Activated T-helper 2 cell treated with anti-CD3 and anti-CD28 coated beads, Interferon-gamma antibody, Interleukin-2, Interleukin-4, amounts not matched to agents 10 μg/mL and 5 μg/mL and 100 μg/mL, durations not matched to agents 14 hours and 24 hours and 36 hours (primary cell): ENCODE results near the gene BHLHE40. TPM values are rescaled to one million over a fixed set of nuclear protein-coding genes. Genes with fewer than 3 reads are reported as not detected.
A peak's percentile ranks its signal among the peaks of the same experiment; 100 is the strongest.

Source experiments
- DNase-seq: peaks from one replicate; pipeline ENCODE4 v3.0.0; 2021; ENCODE audit warnings: low spot score
- H3K27ac Mint-ChIP-seq: one replicate; pipeline ENCODE4 v1.8.0; 2021; ENCODE audit warnings: mixed read lengths
- H3K27me3 Mint-ChIP-seq: one replicate; pipeline ENCODE4 v1.8.0; 2021; ENCODE audit warnings: low read depth, mixed read lengths
- H3K36me3 Mint-ChIP-seq: one replicate; pipeline ENCODE4 v1.8.0; 2021; ENCODE audit warnings: low read depth, mixed read lengths
- H3K4me1 Mint-ChIP-seq: one replicate; pipeline ENCODE4 v1.8.0; 2021; ENCODE audit warnings: low read depth, mixed read lengths
- H3K4me3 Mint-ChIP-seq: one replicate; pipeline ENCODE4 v1.8.0; 2021; ENCODE audit warnings: low read depth, mild to moderate bottlenecking, moderate library complexity, mixed read lengths
- H3K9me3 Mint-ChIP-seq: one replicate; pipeline ENCODE4 v1.8.0; 2021; ENCODE audit warnings: mixed read lengths
- intact Hi-C: fragments of 100-400 bp; cut with micrococcal nuclease; formaldehyde crosslinking; loops from one replicate; pipeline ENCODE4 v1.15.1; 2023
- total RNA-seq: library from RNA; stranded (reverse); gene quantifications from 2 replicates; pipeline ENCODE4 v1.2.3, GENCODE V29; 2022

Gene BHLHE40
- 421 and 425 TPM in 2 replicates for total RNA-seq

- Mint-ChIP-seq H3K4me3 (peak within 1 kb of the TSS; percentile 99), H3K36me3 (peaks cover 60% of the 10 kb centered on the region), H3K27ac (peak within 1 kb of the TSS; percentile 99), H3K27me3 (no peaks in the 10 kb centered on the region), H3K9me3 (no peaks in the 10 kb centered on the region), H3K4me1 (peaks cover 30% of the 10 kb centered on the region)
- DNase-seq: no peak
- intact Hi-C loops: loop anchor here (1.0 to 5.0 kb wide), 5 partner anchors 27 to 629 kb away; partner anchors contain the start of gene ARL8B
These were observed at the start of gene BHLHE40 for GRCh38 chr3:4979428-4980228. Gene BHLHE40 (plus strand): TSS chr3:4979437. CDS start chr3:4979719, 282 bp downstream.

GRCh38 chr3:4930501-4930900 lies 48.7 kb upstream of the BHLHE40 start:
- no peaks in the 10 kb centered on the region for H3K36me3 Mint-ChIP-seq
- no peak overlapping the region for H3K27ac Mint-ChIP-seq
- no peak overlapping the region for H3K4me3 Mint-ChIP-seq
- no peaks in the 10 kb centered on the region for H3K27me3 Mint-ChIP-seq
- DNase-seq: no peak
- peaks cover 10% of the 10 kb centered on the region for H3K9me3 Mint-ChIP-seq
- peaks cover 47% of the 10 kb centered on the region for H3K4me1 Mint-ChIP-seq
- intact Hi-C loops: loop anchor here (1.0 kb wide), 1 partner anchor 19 kb away; no protein-coding TSS in a partner anchor

- no peak for DNase-seq
- no peak overlapping the region for H3K27ac Mint-ChIP-seq
- intact Hi-C loops: loop anchor here (2.0 kb wide), 1 partner anchor 43 kb away; no protein-coding TSS in a partner anchor
- H3K4me1 Mint-ChIP-seq: peaks cover 30% of the 10 kb centered on the region
- H3K27me3 Mint-ChIP-seq: no peaks in the 10 kb centered on the region
- no peaks in the 10 kb centered on the region for H3K36me3 Mint-ChIP-seq
- no peak overlapping the region for H3K4me3 Mint-ChIP-seq
- H3K9me3 Mint-ChIP-seq: peaks cover 6% of the 10 kb centered on the region
These were observed 45.2 kb upstream of the BHLHE40 start for GRCh38 chr3:4934050-4934449.

DNA sequence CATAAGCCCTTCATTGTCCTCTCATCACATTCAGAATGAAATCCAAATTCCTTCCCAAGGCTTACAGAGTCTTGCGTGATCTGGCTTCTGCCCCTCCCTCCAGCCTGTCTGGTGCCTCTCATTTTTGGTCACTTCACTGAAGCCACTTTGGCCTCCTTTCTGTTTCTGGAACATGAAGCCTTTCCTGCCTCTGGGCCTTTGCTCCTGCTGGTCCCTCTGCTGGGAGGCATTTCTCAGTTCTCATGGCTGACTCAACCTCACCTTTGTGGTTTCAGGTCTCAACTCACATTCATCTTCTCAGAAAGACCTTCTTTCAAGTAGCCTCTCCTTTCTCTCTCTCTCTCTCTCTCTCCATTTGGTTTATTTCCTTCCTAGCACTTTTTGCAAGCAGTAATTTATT lies 43.9 kb upstream of the BHLHE40 start:
- Mint-ChIP-seq H3K9me3 (peaks cover 6% of the 10 kb centered on the region), H3K4me1 (peaks cover 25% of the 10 kb centered on the region)
- intact Hi-C loops: loop anchor here (2.0 kb wide), 1 partner anchor 41 kb away; no protein-coding TSS in a partner anchor

DNA sequence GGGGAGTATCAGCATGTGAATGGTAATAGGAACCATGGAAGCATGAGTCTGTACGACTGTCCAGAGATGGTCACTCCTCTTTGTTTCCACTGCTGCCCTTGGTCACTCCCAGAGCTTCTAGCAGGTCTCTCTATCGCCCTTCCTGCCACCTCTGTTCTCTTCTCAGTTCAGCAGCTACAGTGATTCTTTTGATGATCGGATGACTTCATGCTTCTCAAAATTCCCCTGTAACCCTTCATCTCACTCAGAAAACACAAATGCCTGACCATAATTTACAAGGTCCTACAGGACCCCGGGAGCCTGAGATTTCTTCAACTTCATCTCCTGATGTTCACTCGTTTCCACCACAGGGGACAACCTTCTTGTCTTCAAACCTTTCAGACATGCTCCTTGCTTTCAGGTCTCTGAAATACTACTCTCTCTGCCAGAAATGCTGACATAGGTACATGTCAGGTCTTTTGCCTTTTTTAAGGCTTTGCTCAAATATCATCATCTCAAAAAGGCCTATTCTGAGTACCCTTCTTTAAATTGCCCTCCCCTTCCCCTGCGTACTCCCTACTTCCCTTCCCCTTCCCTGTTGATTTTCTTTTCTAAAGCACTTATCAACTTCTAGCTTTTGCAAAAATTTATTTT lies 42.1 kb upstream of the BHLHE40 start:
- H3K9me3 Mint-ChIP-seq: peaks cover 6% of the 10 kb centered on the region
- no peak overlapping the region for H3K27ac Mint-ChIP-seq
- no peaks in the 10 kb centered on the region for H3K27me3 Mint-ChIP-seq
- no peak for DNase-seq
- H3K4me1 Mint-ChIP-seq: peaks cover 14% of the 10 kb centered on the region
- H3K36me3 Mint-ChIP-seq: no peaks in the 10 kb centered on the region
- intact Hi-C loops: no loop called here
- H3K4me3 Mint-ChIP-seq: no peak overlapping the region

More for the DNA sequence above, 43.9 kb upstream of the BHLHE40 start:
- no peaks in the 10 kb centered on the region for H3K36me3 Mint-ChIP-seq
- H3K4me3 Mint-ChIP-seq: no peak overlapping the region
- no peak overlapping the region for H3K27ac Mint-ChIP-seq
- H3K27me3 Mint-ChIP-seq: no peaks in the 10 kb centered on the region
- no peak for DNase-seq

- H3K27ac Mint-ChIP-seq: no peak overlapping the region
- intact Hi-C loops: no loop called here
These were observed 40.8 kb upstream of the BHLHE40 start for GRCh38 chr3:4938281-4938982.

DNA sequence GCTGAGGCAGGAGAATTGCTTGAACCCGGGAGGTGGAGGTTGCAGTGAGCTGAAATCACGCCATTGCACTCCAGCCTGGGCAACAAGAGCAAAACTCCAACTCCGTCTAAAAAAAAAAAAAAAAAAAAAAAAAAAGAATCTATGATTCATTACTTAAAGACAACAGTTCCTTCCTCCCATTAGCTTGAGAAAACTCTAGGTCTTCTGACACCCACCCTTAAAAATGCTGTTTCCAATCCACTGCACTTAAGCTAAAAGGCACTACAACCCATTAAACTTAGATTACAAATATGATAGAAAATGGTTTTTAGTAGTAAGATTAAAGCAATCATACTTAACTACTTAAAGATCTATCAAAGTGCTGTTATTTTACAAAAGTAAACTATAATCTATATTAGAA lies 40.0 kb upstream of the BHLHE40 start:
- DNase-seq: no peak
- intact Hi-C loops: no loop called here
- Mint-ChIP-seq H3K4me3 (no peak overlapping the region), H3K27ac (no peak overlapping the region), H3K36me3 (no peaks in the 10 kb centered on the region), H3K9me3 (peaks cover 6% of the 10 kb centered on the region), H3K27me3 (no peaks in the 10 kb centered on the region), H3K4me1 (peaks cover 14% of the 10 kb centered on the region)

More at GRCh38 chr3:4938281-4938982, 40.8 kb upstream of the BHLHE40 start:
- Mint-ChIP-seq H3K27me3 (no peaks in the 10 kb centered on the region), H3K4me3 (no peak overlapping the region), H3K36me3 (no peaks in the 10 kb centered on the region), H3K9me3 (peaks cover 6% of the 10 kb centered on the region), H3K4me1 (peaks cover 14% of the 10 kb centered on the region)
- no peak for DNase-seq

GRCh38 chr3:4940985-4941384 lies 38.3 kb upstream of the BHLHE40 start:
- Mint-ChIP-seq H3K27ac (no peak overlapping the region), H3K4me1 (peaks cover 5% of the 10 kb centered on the region), H3K36me3 (no peaks in the 10 kb centered on the region), H3K27me3 (no peaks in the 10 kb centered on the region), H3K4me3 (no peak overlapping the region), H3K9me3 (peaks cover 6% of the 10 kb centered on the region)
- intact Hi-C loops: no loop called here
- DNase-seq: no peak

DNA sequence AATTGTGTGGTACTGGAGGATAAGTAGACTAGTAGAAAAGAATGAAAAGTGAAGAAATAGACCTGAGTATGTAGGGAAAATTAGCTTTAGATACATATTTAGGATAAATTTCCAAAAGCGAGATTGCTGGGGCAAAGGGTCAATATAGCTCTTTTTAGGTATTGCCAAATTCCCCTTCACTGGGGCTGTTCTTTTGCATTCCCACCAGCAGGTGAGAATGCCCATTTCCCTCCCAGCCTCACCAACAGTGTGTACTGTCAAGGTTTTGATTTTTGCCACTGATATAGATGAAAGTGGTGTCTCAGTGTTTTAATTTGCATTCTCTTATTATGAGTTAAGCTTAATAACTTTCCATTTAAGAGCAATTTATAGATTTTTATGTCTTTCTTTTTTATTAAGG lies 35.7 kb upstream of the BHLHE40 start:
- DNase-seq: no peak
- Mint-ChIP-seq H3K27me3 (no peaks in the 10 kb centered on the region), H3K9me3 (peaks cover 1% of the 10 kb centered on the region), H3K4me3 (no peak overlapping the region), H3K36me3 (no peaks in the 10 kb centered on the region), H3K27ac (no peak overlapping the region), H3K4me1 (no peaks in the 10 kb centered on the region)
- intact Hi-C loops: no loop called here

DNA sequence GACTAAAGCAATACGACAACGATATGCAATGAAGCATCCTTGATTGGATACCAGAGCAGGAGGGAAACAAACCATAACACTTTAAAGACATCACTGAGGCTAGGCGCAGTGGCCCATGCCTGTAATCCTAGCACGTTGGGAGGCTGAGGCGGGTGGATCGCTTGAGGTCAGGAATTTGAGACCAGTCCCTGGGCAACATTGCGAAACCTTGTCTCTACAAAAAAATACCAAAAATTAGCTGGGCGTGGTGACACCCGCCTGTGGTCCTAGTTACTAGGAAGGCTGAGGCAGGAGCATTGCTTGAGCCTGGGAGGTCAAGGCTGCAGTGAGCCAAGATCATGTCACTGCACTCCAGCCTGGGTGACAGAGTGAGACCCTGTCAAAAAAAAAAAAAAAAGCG lies 33.9 kb upstream of the BHLHE40 start:
- DNase-seq: no peak
- Mint-ChIP-seq H3K27me3 (no peaks in the 10 kb centered on the region), H3K9me3 (no peaks in the 10 kb centered on the region), H3K36me3 (no peaks in the 10 kb centered on the region), H3K4me1 (no peaks in the 10 kb centered on the region), H3K4me3 (no peak overlapping the region), H3K27ac (no peak overlapping the region)
- intact Hi-C loops: no loop called here

- no peaks in the 10 kb centered on the region for H3K27me3 Mint-ChIP-seq
- H3K9me3 Mint-ChIP-seq: no peaks in the 10 kb centered on the region
- DNase-seq: no peak
- no peak overlapping the region for H3K4me3 Mint-ChIP-seq
- H3K27ac Mint-ChIP-seq: no peak overlapping the region
- no peaks in the 10 kb centered on the region for H3K4me1 Mint-ChIP-seq
- intact Hi-C loops: no loop called here
- no peaks in the 10 kb centered on the region for H3K36me3 Mint-ChIP-seq
These were observed 32.2 kb upstream of the BHLHE40 start for GRCh38 chr3:4947028-4947427.

DNA sequence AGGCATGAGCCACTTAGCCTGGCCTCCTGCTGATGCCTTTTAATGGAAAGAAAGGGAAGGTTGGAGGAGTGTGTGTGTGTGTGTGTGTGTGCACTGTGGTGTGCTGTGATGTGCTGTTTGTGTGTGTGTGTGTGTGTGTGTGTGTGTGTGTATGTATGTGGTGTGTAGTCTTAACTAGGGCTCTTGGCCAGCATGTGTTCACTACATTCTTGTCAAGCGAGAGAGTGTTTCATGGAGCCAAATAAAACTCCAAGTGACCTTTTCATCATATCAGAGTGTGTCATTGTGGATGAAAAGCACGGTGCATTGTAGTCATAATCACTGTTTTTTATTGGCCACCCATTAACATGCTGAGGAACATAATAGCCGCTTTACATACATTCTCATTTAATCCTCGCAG lies 30.8 kb upstream of the BHLHE40 start:
- intact Hi-C loops: no loop called here
- no peaks in the 10 kb centered on the region for H3K4me1 Mint-ChIP-seq
- no peaks in the 10 kb centered on the region for H3K27me3 Mint-ChIP-seq
- no peak overlapping the region for H3K27ac Mint-ChIP-seq
- no peaks in the 10 kb centered on the region for H3K9me3 Mint-ChIP-seq
- no peak for DNase-seq
- H3K36me3 Mint-ChIP-seq: no peaks in the 10 kb centered on the region
- no peak overlapping the region for H3K4me3 Mint-ChIP-seq

- no peaks in the 10 kb centered on the region for H3K9me3 Mint-ChIP-seq
- no peak overlapping the region for H3K4me3 Mint-ChIP-seq
These were observed 30.2 kb upstream of the BHLHE40 start for GRCh38 chr3:4949004-4949403.

More at GRCh38 chr3:4949004-4949403, 30.2 kb upstream of the BHLHE40 start:
- intact Hi-C loops: no loop called here
- Mint-ChIP-seq H3K27me3 (no peaks in the 10 kb centered on the region), H3K36me3 (no peaks in the 10 kb centered on the region), H3K27ac (no peak overlapping the region), H3K4me1 (no peaks in the 10 kb centered on the region)
- no peak for DNase-seq
